Ishikawa (cell line): ENCODE data around the gene TMEM120B.

Experiments used
- CEBPB ChIP-seq: IDR thresholded peaks from 2 replicates; pipeline ENCODE4 v1.6.1; 2012
- CREB1 ChIP-seq: IDR thresholded peaks from 2 replicates; pipeline ENCODE4 v1.6.1; 2012; ENCODE audit warnings: low read depth
- EGR1 ChIP-seq: IDR thresholded peaks from 2 replicates; pipeline ENCODE4 v1.6.1; 2012
- EP300 ChIP-seq: IDR thresholded peaks from 2 replicates; pipeline ENCODE4 v1.6.1; 2012; ENCODE audit warnings: borderline replicate concordance
- FOXM1 ChIP-seq: IDR thresholded peaks from 2 replicates; pipeline ENCODE4 v1.6.1; 2012; ENCODE audit warnings: low read depth, borderline replicate concordance
- NFIC ChIP-seq: IDR thresholded peaks from 2 replicates; pipeline ENCODE4 v1.6.1; 2012
- RAD21 ChIP-seq: IDR thresholded peaks from 2 replicates; pipeline ENCODE4 v1.6.1; 2012; ENCODE audit warnings: low read depth
- TAF1 ChIP-seq: IDR thresholded peaks from 2 replicates; pipeline ENCODE4 v1.6.1; 2012; ENCODE audit warnings: low read depth, mild to moderate bottlenecking
- TCF12 ChIP-seq: IDR thresholded peaks from 2 replicates; pipeline ENCODE4 v1.6.1; 2012; ENCODE audit warnings: low read depth
- TEAD4 ChIP-seq: IDR thresholded peaks from 2 replicates; pipeline ENCODE4 v1.6.1; 2012
- USF1 ChIP-seq: IDR thresholded peaks from 2 replicates; pipeline ENCODE4 v1.6.1; 2012
- YY1 ChIP-seq: IDR thresholded peaks from 2 replicates; pipeline ENCODE4 v1.6.1; 2012; ENCODE audit warnings: low read depth
- ZBTB7A ChIP-seq: IDR thresholded peaks from 2 replicates; pipeline ENCODE4 v1.6.1; 2012; ENCODE audit warnings: low read depth
- TF ChIP-seq, protein P1 (sequence below): IDR thresholded peaks from 2 replicates; pipeline ENCODE4 v1.6.1; 2012
- TF ChIP-seq, protein P2 (sequence below): IDR thresholded peaks from 2 replicates; pipeline ENCODE4 v1.6.1; 2012; ENCODE audit warnings: low read depth, mild to moderate bottlenecking

Gene TMEM120B

DNA sequence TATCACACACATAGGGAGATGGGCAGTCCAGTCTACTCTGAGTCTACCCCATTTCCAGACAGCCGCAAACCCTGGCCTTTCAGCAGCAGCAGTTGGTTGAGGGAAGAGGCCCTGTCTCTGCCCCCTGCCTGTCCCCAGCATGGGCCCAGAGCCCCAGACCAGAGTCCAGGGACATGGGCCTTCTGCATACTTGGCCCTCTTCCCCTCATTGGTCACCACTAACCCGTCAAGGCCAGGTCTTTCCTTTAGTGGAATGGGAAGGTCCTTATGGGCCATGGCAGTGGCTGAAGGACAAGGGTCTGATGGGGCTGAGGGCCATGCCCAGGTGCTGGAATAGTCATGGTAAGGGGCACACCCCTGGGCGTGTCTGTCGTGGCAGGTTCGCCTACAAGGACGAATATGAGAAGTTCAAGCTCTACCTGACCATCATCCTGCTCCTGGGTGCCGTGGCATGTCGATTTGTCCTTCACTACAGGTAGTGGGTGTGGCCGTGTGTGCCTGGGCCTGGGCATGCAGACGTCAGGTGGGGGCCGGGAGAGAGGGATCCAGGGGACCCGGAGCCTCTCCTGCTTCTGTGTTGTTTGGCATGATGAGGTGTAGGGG, 39.3 kb downstream of the TMEM120B start:
- TF ChIP-seq, protein P1, sequence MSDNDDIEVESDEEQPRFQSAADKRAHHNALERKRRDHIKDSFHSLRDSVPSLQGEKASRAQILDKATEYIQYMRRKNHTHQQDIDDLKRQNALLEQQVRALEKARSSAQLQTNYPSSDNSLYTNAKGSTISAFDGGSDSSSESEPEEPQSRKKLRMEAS = no peak
- TF ChIP-seq CREB1 = no peak
- no peak for TF ChIP-seq EGR1
- no peak for TF ChIP-seq TCF12
- TF ChIP-seq CEBPB = no peak
- TF ChIP-seq RAD21 = no peak
- no peak for TF ChIP-seq EP300
- TF ChIP-seq TAF1 = no peak
- TF ChIP-seq FOXM1 = no peak
- TF ChIP-seq NFIC = no peak
- no peak for TF ChIP-seq USF1
- no peak for TF ChIP-seq TEAD4
- TF ChIP-seq, protein P2, sequence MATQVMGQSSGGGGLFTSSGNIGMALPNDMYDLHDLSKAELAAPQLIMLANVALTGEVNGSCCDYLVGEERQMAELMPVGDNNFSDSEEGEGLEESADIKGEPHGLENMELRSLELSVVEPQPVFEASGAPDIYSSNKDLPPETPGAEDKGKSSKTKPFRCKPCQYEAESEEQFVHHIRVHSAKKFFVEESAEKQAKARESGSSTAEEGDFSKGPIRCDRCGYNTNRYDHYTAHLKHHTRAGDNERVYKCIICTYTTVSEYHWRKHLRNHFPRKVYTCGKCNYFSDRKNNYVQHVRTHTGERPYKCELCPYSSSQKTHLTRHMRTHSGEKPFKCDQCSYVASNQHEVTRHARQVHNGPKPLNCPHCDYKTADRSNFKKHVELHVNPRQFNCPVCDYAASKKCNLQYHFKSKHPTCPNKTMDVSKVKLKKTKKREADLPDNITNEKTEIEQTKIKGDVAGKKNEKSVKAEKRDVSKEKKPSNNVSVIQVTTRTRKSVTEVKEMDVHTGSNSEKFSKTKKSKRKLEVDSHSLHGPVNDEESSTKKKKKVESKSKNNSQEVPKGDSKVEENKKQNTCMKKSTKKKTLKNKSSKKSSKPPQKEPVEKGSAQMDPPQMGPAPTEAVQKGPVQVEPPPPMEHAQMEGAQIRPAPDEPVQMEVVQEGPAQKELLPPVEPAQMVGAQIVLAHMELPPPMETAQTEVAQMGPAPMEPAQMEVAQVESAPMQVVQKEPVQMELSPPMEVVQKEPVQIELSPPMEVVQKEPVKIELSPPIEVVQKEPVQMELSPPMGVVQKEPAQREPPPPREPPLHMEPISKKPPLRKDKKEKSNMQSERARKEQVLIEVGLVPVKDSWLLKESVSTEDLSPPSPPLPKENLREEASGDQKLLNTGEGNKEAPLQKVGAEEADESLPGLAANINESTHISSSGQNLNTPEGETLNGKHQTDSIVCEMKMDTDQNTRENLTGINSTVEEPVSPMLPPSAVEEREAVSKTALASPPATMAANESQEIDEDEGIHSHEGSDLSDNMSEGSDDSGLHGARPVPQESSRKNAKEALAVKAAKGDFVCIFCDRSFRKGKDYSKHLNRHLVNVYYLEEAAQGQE = no peak
- TF ChIP-seq ZBTB7A = no peak
- no peak for TF ChIP-seq YY1

DNA sequence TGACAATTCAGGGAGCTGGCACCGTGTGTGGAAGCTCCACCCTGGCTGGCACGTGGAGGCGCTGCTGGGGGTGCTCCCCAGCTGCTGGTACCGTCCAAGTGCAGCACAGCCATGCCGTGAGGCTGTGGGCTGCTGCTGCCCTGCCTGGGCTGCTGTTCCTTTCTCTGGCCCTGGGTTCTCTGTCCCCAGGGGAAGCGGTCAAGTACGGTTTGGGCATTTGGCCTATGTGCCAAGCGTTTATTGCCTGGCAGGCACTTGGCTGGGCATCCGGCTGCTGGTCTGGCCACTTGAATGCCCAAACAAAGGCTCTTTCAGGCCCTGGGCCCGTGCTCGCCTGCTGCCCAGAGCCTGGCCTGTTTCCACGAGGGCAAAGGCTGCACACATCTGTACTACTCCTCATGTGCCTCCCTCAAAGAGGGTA, 41.3 kb downstream of the TMEM120B start:
- no peak for TF ChIP-seq NFIC
- TF ChIP-seq, protein P2 = no peak
- no peak for TF ChIP-seq USF1
- TF ChIP-seq TEAD4 = no peak
- no peak for TF ChIP-seq CREB1
- no peak for TF ChIP-seq EP300
- no peak for TF ChIP-seq CEBPB
- TF ChIP-seq EGR1 = no peak
- TF ChIP-seq ZBTB7A = no peak
- no peak for TF ChIP-seq FOXM1
- TF ChIP-seq RAD21 = no peak
- TF ChIP-seq TCF12 = no peak
- TF ChIP-seq YY1 = no peak
- TF ChIP-seq, protein P1 = no peak
- no peak for TF ChIP-seq TAF1

DNA sequence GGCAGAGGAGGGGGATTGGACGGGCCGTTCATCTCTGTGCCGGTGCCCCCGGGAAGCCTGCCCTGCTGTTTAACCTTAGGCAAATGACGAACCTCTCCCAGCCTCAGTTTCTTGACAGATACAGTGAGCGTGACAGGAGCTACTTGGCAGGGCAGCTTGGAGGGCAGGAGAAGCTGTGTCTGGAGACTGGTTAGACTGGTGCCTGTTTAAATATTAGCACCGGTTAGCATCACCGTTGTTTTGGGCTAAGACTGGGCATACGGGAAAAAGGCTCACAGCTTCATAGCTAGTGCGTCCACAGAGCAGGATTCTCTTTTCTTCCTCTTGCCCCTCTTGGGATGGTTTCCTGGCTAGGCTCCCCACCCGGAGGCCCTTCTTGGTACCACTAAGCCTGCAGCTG, 42.3 kb downstream of the TMEM120B start:
- TF ChIP-seq TEAD4 = no peak
- TF ChIP-seq, protein P1 = no peak
- no peak for TF ChIP-seq FOXM1
- TF ChIP-seq CEBPB = no peak

DNA sequence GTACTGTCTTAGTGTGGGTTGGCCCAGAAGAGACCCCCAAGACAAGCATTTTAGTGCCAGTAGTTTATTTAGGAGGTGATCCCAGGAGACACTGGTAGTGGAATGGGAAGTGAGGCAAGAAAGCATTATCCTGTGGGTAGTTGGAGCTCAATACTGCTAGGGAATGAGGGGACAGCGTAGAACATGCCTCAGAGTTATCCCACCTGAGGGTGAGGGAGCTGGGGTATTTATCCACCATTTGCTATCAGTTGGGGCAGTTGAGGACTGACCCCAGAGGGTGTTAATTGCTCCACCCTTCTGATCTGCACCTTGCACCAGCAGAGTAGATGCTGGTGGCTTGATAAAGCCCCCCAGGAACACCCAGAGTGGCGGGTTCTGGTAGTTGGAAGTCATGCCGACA, 43.0 kb downstream of the TMEM120B start:
- TF ChIP-seq FOXM1 = no peak
- TF ChIP-seq TEAD4 = no peak
- no peak for TF ChIP-seq YY1
- TF ChIP-seq, protein P2 = no peak
- TF ChIP-seq, protein P1 = no peak
- TF ChIP-seq CREB1 = no peak
- no peak for TF ChIP-seq EP300
- TF ChIP-seq EGR1 = no peak
- no peak for TF ChIP-seq USF1
- no peak for TF ChIP-seq RAD21
- no peak for TF ChIP-seq ZBTB7A
